A673 (cell line): Measurements from ENCODE around the gene DPF3.

Experiments used
- CTCF ChIP-seq: fragments of 300-800, 200-600 bp; sonication (generic); conservative IDR thresholded peaks from 2 replicates; pipeline ENCODE4 v1.5.1; 2017; ENCODE audit warnings: low read depth, mild to moderate bottlenecking, antibody characterized with exemption, low read length, moderate library complexity, mixed read lengths
- EZH2 ChIP-seq: fragments of 200-600 bp; sonication (generic); IDR thresholded peaks from 2 replicates; pipeline ENCODE4 v1.6.1; 2017; ENCODE audit warnings: borderline replicate concordance, low read depth, mild to moderate bottlenecking, mixed read lengths, antibody characterized with exemption, low read length; ENCODE audit not compliant: poor library complexity, severe bottlenecking

DNA sequence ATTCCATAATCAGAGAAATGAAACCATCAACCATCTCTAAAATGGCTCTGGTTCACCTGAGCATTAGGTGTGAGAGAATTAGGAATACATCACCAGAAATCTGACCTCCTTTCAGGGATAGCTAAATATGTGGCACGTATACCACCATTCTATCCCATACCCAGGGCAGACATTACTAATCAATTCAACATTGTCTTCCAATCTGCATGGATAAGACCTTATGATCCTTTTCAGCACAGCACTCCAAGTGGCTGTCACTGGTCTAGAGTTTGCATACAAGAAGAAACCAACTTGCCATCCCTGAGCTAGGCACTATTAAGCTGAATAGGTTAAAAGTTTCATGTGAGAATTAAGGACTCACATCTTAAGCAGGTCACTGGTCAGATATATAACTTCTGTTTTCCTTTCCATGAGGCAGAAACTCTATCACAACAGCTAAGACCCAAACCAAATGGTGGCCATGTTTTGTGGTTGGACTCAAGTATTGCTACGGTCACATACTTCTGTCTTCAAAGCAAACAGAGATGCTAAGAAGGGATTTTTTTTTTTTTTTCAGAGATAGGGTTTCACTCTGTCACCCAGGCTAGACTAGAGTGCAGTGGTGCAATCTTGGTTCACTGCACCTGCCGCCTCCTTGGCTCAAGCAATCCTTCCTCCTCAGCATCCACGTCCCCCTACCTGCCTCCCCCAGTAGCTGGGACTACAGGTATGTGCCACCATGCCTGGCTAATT lies 249.0 kb downstream of the DPF3 start:
- no peak for TF ChIP-seq CTCF
- TF ChIP-seq EZH2, result no peak
